ENCODE data around the gene CHST8. TPM values are rescaled to one million over a fixed set of nuclear protein-coding genes. Genes with fewer than 3 reads are reported as not detected.

Gene CHST8
- total RNA-seq, 1 experiment from 2014 or later: not detected

GRCh38 chr19:33749016-33749415 is 127.3 kb downstream of the CHST8 start:
- no peak for DNase-seq
- H3K27me3 ChIP-seq: peaks cover 23% of the 10 kb centered on the region
- H3K36me3 ChIP-seq: no peaks in the 10 kb centered on the region
- H3K4me3 ChIP-seq: no peak overlapping the region
- H3K9me3 ChIP-seq: no peaks in the 10 kb centered on the region

- Histone ChIP-seq H3K36me3 (no peaks in the 10 kb centered on the region), H3K27me3 (peaks cover 30% of the 10 kb centered on the region), H3K9me3 (no peaks in the 10 kb centered on the region), H3K4me3 (no peak overlapping the region)
- no peak for DNase-seq
These were observed 127.9 kb downstream of the CHST8 start for GRCh38 chr19:33749619-33750175.

DNA sequence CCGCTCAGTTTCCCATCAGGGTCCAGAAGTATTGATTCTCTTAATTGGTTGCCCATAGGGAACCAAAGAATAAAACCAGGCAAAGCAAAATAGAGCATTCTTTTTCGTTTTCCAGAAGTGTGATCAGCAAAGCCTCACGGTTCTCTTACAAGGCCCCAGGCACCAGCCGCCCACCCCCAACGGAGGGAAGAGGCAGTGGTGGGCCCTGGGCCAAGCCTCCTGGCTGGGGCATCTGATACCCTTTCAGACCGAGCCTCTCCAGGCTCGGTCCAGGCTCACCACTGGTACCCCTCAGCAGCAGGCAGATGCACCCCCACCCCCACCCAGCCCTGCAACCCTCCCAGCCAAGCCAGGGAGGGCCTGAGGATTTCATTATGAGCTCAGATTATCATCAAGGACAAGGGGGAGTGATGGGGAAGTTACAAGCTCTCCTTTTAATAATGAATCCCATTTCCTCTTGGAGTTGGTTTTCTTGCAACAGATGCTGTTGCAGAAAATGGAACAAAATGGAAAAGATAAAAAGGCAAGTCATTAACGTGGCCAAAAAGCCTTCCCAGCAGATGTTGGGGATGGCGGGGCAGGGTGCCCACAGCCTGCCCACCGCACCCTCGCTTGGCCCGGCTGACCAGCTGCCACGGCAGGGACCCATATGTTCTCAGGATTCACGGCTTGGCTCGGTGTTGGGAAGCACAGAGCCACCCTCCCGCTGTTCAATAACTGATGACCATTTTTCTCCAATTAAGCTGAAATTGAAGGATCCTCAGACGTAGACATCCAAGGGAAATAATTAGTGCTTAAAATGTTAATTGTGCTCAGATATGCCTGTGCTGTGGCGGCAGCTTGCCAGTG is 129.1 kb downstream of the CHST8 start:
- peaks cover 38% of the 10 kb centered on the region for H3K27me3 ChIP-seq
- H3K36me3 ChIP-seq: no peaks in the 10 kb centered on the region
- no peak overlapping the region for H3K4me3 ChIP-seq
- no peaks in the 10 kb centered on the region for H3K9me3 ChIP-seq
- DNase-seq: no peak

- H3K27me3 ChIP-seq: peaks cover 40% of the 10 kb centered on the region
- no peaks in the 10 kb centered on the region for H3K36me3 ChIP-seq
- no peak for DNase-seq
- H3K4me3 ChIP-seq: no peak overlapping the region
- H3K9me3 ChIP-seq: no peaks in the 10 kb centered on the region
These were observed 129.7 kb downstream of the CHST8 start for GRCh38 chr19:33751436-33751770.

DNA sequence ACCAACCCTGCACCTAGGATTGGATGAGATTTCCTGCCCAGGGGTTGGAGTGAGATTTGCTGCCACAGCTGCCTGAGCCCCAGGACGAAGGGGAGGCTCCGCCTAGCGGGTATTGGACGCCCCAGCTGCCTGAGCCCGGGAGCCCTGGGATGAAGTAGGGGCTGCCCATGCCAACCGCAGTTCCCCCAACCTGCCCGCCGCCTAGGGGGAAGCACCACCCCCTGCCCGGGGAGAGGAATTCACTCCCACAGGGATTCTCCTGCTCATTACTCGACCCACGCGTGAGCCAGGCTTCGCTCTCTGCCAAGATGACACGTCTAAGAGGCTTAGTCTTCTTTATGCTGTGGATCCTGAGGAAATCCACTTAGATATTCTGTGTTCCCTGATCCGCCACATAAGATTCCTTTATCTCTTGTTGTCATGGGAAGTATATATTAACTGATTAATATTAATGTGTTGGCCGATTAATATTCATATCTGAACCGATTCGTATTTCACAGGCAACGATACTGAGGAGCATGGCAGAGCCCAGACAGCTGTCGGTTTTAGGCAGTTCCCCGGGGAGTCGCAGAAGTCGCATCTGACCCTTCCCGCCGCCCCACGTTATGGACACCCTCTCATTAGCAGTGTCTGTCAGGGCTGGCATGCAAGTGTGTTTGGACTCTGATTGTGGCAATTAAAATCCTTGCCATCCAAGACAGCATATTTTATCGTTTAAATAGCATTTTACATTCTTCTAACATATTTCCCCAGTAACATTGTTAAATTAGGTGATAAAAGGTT is 130.5 kb downstream of the CHST8 start:
- Histone ChIP-seq H3K36me3 (no peaks in the 10 kb centered on the region), H3K9me3 (no peaks in the 10 kb centered on the region), H3K27me3 (peaks cover 40% of the 10 kb centered on the region), H3K4me3 (no peak overlapping the region)
- DNase-seq: no peak

- Histone ChIP-seq H3K36me3 (no peaks in the 10 kb centered on the region), H3K4me3 (no peak overlapping the region), H3K9me3 (no peaks in the 10 kb centered on the region), H3K27me3 (peaks cover 40% of the 10 kb centered on the region)
- DNase-seq: no peak
These were observed 131.2 kb downstream of the CHST8 start for GRCh38 chr19:33752945-33753344.

DNA sequence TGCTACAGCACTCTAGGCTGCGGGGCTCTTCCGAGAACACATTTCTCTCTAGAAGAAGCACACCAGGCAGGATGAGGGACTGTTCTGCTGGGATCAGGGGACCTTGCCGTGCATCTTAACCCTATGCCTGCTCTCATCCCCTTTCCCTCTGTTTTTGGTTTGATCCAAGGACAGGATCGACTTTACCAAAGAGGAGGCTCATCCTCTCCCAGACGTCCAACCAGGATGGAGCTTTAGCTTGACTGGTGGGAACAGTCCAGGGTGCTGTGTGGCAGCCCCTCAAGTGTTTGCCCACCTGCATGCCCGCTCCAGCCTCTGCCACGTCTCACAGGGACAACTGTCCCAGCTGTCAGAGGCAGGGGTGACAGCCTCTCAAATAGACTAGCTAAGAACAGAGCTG is 132.6 kb downstream of the CHST8 start:
- Histone ChIP-seq H3K9me3 (no peaks in the 10 kb centered on the region), H3K36me3 (no peaks in the 10 kb centered on the region), H3K4me3 (no peak overlapping the region), H3K27me3 (peaks cover 40% of the 10 kb centered on the region)
- no peak for DNase-seq

DNA sequence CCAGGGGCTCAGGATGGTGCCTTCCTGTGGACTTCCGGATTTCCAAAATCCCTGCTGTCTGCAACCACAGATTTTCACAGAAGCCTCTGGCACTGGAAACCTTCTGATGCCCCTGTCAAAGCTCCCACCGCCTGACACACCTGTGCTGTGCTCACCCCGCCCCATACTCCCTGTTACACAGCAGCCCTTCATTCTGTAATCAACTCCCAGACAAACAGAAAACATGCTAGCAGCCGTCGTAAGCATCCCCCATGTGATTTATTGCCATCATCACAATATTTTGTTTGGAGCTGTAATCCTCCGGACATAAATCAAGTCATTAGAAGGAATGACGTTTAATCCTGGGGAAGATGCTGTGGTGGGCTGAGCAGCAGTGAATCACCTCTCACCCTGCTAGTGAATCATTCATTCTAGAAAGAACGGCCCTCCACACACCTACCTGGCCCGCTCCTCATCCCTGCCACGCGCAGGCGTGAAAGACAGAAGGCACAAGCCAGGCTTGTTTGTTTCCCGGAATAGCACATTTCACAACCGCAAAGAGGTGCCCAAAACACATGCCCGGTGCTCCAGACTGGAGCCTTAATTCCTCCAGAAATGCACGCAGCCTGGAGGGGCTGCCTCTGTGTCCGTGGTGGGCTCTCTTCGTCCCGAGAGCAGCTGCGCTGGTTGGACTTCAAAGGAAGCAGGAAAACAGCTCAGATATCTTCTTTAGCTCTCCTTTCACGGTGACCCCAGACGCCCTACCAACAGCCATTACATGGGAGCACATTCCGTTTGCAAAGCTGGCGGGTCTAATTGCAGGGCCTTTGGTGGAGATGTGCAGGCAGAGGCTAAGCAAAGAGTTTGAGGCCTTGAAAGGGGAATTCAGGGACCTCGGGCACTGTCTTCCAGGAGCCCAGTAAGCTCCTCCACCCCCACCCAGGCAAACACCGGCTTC is 133.6 kb downstream of the CHST8 start:
- Histone ChIP-seq H3K36me3 (no peaks in the 10 kb centered on the region), H3K9me3 (no peaks in the 10 kb centered on the region), H3K4me3 (no peak overlapping the region), H3K27me3 (peaks cover 40% of the 10 kb centered on the region)
- DNase-seq: no peak

GRCh38 chr19:33756177-33756576 is 134.4 kb downstream of the CHST8 start:
- no peak for DNase-seq
- Histone ChIP-seq H3K36me3 (no peaks in the 10 kb centered on the region), H3K27me3 (peaks cover 38% of the 10 kb centered on the region), H3K4me3 (no peak overlapping the region), H3K9me3 (no peaks in the 10 kb centered on the region)

GRCh38 chr19:33758541-33759013 is 136.8 kb downstream of the CHST8 start:
- Histone ChIP-seq H3K27me3 (peaks cover 28% of the 10 kb centered on the region), H3K4me3 (no peak overlapping the region), H3K36me3 (no peaks in the 10 kb centered on the region), H3K9me3 (no peaks in the 10 kb centered on the region)
- DNase-seq: no peak

GRCh38 chr19:33759356-33759755 is 137.6 kb downstream of the CHST8 start:
- DNase-seq: no peak
- Histone ChIP-seq H3K36me3 (no peaks in the 10 kb centered on the region), H3K4me3 (no peak overlapping the region), H3K9me3 (no peaks in the 10 kb centered on the region), H3K27me3 (peaks cover 24% of the 10 kb centered on the region)

- no peak for DNase-seq
- no peaks in the 10 kb centered on the region for H3K36me3 ChIP-seq
- no peaks in the 10 kb centered on the region for H3K9me3 ChIP-seq
- no peak overlapping the region for H3K4me3 ChIP-seq
- H3K27me3 ChIP-seq: peaks cover 12% of the 10 kb centered on the region
These were observed 142.0 kb downstream of the CHST8 start for GRCh38 chr19:33763633-33764371.

DNA sequence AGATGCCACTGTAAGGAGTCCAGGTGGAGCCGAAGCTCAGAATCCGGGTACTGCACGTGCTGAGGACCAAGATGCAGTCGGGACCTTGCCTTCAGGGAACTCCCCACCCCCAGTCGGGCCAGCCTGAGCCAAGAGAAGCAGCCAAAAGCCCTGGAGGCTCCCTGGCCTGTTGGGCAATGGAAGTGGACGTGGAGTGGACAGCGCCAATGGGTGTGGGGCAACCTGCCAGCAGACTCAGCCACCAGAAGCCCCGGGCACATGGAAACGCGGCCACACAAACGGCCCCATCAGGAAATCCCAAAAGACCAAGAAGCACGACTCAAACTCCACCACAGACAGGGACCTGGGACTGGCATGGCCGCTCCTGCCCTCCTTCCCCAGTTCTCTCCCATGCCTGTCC is 144.9 kb downstream of the CHST8 start:
- Histone ChIP-seq H3K4me3 (no peak overlapping the region), H3K27me3 (peaks cover 34% of the 10 kb centered on the region), H3K36me3 (no peaks in the 10 kb centered on the region), H3K9me3 (no peaks in the 10 kb centered on the region)
- no peak for DNase-seq

DNA sequence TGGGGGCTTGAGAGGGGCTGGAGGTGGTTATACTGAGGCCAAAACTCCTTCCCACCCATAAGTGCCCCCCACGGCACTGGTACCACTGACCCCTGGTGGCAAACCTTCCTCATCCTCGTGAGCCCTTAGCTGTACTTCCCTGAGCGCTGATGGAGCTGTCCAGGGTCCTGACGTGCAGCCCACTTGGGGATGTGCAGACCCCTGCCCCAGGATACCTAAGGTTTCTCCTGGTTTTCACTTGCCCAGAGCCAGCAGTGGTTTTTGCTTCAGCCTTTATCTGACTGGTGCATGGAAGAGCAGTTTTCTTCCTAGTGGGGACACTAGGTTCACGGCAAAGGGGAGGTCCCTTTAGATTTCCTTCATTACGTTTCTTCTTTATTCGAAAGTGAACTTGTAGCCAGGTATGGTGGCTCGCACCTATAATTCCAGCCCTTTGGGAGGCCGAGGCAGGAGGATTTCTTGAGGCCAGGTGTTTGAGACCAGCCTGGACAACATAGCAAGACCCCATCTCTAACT is 146.2 kb downstream of the CHST8 start:
- H3K4me3 ChIP-seq: no peak overlapping the region
- no peaks in the 10 kb centered on the region for H3K9me3 ChIP-seq
- no peaks in the 10 kb centered on the region for H3K36me3 ChIP-seq
- peak; percentile 23 for DNase-seq
- peaks cover 26% of the 10 kb centered on the region for H3K27me3 ChIP-seq

DNA sequence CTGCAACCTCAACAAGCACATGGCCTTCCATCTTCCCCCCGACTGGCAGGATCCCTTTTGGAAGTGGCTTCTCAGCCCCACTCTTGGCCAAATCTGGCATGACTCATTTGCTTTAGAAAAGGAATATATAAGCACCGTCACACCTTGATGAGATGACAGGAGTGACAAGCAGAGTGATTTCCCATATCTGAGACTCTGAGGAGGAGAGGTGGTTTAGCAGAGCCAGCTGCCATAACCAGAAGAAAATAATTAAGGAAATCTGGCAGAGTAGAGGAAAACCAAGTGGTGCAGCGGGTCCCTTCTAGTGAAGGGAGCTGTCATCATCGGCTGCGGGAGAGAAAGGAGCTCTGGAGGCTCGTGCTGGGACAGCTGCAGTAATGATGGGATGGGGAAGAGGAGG is 147.5 kb downstream of the CHST8 start:
- H3K9me3 ChIP-seq: no peaks in the 10 kb centered on the region
- H3K36me3 ChIP-seq: no peaks in the 10 kb centered on the region
- peaks cover 26% of the 10 kb centered on the region for H3K27me3 ChIP-seq
- no peak for DNase-seq
- no peak overlapping the region for H3K4me3 ChIP-seq

DNA sequence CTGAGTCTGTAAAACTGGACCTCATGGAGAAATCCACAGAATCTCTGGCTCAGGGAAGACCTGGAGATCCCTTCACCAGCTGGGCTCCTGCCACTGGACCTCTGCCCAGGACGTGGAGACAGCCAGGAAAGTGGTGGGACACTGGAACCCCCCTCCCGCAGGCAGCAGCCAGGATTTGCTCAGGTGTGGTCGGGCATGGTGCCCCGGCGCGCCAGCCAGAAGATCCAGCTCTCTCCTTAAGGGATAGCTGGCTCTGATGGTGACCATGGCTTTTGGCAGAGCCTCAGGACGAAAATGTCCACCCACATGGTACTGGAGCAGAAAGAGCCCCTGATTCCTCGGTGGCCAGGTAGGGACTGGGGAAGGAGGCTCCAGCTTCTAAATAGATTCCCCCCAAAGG is 148.4 kb downstream of the CHST8 start:
- Histone ChIP-seq H3K9me3 (no peaks in the 10 kb centered on the region), H3K27me3 (peaks cover 26% of the 10 kb centered on the region), H3K4me3 (no peak overlapping the region), H3K36me3 (no peaks in the 10 kb centered on the region)
- no peak for DNase-seq

Measured in MG63 (cell line).